ENCODE data around the gene STK38. TPM values are rescaled to one million over a fixed set of nuclear protein-coding genes. Genes with fewer than 3 reads are reported as not detected.
"Not testable (repeated sequence)": the region's sequence is repeated elsewhere in the genome, so short reads cannot be mapped to it uniquely, and the experiment has no call there.

STK38 gene
- total RNA-seq, 1 experiment from 2014 or later, result 27.6 TPM

DNA sequence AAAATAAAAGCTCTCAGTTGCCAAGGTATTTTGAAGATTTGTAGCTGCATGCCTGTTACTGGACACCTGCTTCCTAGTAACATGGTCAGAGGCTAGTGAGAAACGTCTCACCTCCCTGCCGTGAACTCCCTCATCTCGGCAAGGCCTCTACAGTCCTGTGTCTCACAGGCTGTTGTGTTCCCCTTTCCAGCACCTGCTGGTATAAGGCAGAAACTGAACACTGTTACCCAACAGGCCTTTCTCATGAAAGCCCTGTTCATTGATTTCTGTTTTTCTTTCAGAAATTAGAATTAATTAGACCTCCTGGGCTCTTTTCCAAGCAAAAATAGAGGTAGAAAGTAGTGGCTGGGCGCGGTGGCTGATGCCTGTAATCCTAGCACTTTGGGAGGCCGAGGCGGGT is 29.3 kb upstream of the STK38 start:
- Histone ChIP-seq H3K36me3 (no peaks in the 10 kb centered on the region), H3K4me1 (peaks cover 28% of the 10 kb centered on the region), H3K9me3 (replicated peaks) (no peaks in the 10 kb centered on the region), H3K27ac (peak overlapping the region; percentile 86), H3K4me3 (no peak overlapping the region), H3K27me3 (no peaks in the 10 kb centered on the region)
- DNase-seq, result no peak

DNA sequence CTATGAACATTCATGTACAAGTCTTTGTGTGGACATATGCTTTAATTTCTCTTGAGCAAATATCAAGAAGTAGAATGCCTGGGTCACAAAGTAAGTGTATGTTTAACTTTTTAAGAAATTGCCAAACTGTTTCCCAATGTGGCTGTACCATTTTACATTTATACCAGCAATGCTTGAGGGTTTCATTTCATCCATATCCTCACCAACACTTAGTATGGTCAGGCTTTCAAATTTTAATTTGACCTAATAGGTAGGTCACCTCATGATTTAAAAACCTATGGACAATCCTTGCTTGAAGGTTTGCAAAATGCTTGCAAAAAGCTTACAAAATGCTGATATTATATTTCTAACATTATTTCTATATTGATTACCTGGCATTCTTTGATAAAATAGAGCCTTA is 27.4 kb upstream of the STK38 start:
- Histone ChIP-seq H3K4me3 (no peak overlapping the region), H3K36me3 (no peaks in the 10 kb centered on the region), H3K9me3 (replicated peaks) (0 out of 2 replicates have a peak, but pooled peaks cover 3% of the 10 kb centered on the region), H3K27ac (no peak overlapping the region), H3K27me3 (no peaks in the 10 kb centered on the region), H3K4me1 (peaks cover 26% of the 10 kb centered on the region)
- DNase-seq, result no peak

GRCh38 chr6:36572353-36573311 is 25.4 kb upstream of the STK38 start:
- not testable (repeated sequence) for H3K4me1 ChIP-seq; DNase-seq; H3K4me3 ChIP-seq; H3K36me3 ChIP-seq; H3K9me3 ChIP-seq (replicated peaks); H3K27me3 ChIP-seq; H3K27ac ChIP-seq

GRCh38 chr6:36571122-36572043 is 24.1 kb upstream of the STK38 start:
- H3K36me3 ChIP-seq, result no peaks in the 10 kb centered on the region
- H3K4me1 ChIP-seq, result peaks cover under 1% of the 10 kb centered on the region; the same call in 1 of the 2 replicates
- H3K9me3 ChIP-seq (replicated peaks), result 0 out of 2 replicates have a peak, but pooled peaks cover 3% of the 10 kb centered on the region
- no peak overlapping the region for H3K27ac ChIP-seq
- no peaks in the 10 kb centered on the region for H3K27me3 ChIP-seq
- DNase-seq, result no peak
- no peak overlapping the region for H3K4me3 ChIP-seq

DNA sequence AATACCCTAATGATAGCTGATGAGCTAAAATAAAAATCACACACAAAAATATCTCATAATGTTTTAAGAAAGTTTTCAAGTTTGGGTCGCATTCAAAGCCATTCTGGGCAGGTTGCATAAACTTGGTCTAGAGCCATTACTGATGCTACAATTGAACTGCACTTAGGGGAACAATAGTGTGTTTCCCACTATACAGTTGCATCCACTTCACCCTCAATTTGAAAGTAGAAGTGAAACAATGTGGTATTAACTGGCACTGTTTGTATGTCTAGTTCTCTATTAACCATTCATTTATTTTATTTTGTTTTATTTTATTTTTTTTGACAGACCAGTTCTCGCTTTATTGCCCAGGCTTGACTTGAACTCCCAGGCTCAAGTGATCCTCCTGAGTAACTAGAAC is 23.0 kb upstream of the STK38 start:
- DNase-seq, result no peak
- no peak overlapping the region for H3K27ac ChIP-seq
- no peak overlapping the region for H3K4me3 ChIP-seq

DNA sequence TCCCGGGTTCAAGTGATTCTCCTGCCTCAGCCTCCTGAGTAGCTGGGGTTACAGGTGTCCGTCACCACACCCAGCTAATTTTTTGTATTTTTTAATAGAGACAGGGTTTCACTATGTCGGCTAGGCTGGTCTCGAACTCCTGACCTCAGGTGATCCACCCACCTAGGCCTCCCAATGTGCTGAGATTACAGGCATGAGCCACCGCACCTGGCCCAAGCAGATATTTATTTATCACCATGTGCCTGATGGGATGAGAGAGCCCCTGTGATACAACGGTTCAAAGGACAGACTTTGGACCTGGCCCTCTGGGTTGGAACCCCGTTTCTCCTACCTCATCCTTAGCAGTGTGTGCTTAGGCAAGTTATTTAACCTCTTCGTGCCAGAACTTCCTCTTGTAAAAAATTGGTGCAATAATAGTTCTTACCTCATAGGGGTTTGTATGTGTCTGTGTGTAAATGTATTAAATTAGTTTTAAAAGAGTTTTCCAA is 19.2 kb upstream of the STK38 start:
- Histone ChIP-seq H3K4me1 (peaks cover 13% of the 10 kb centered on the region), H3K9me3 (replicated peaks) (0 out of 2 replicates have a peak, but pooled peaks cover 3% of the 10 kb centered on the region), H3K27ac (no peak overlapping the region), H3K36me3 (no peaks in the 10 kb centered on the region), H3K27me3 (no peaks in the 10 kb centered on the region), H3K4me3 (no peak overlapping the region)
- no peak for DNase-seq

More for the DNA sequence above, 23.0 kb upstream of the STK38 start:
- Histone ChIP-seq H3K36me3 (no peaks in the 10 kb centered on the region), H3K27me3 (no peaks in the 10 kb centered on the region), H3K4me1 (no peaks in the 10 kb centered on the region), H3K9me3 (replicated peaks) (0 out of 2 replicates have a peak, but pooled peaks cover 3% of the 10 kb centered on the region)

DNA sequence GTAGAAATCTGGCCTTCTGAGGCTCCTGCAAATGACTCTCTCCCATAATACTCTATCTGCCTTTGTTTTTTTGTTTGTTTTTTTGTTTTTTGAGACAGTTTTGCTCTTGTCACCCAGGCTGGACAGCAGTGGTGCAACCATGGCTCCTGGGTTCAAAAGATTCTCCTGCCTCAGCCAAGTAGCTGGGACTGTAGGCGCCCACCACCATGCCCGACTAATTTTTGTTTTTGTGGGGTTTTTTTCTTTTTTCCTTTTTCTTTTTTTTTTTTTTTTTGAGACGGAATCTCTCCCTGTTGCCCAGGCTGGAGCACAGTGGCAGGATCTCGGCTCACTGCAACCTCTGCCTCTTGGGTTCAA is 16.6 kb upstream of the STK38 start:
- Histone ChIP-seq H3K4me1 (peaks cover 13% of the 10 kb centered on the region), H3K9me3 (replicated peaks) (no peaks in the 10 kb centered on the region), H3K27me3 (no peaks in the 10 kb centered on the region), H3K36me3 (no peaks in the 10 kb centered on the region), H3K27ac (no peak overlapping the region), H3K4me3 (no peak overlapping the region)
- no peak for DNase-seq

GRCh38 chr6:36563237-36563927 is 16.1 kb upstream of the STK38 start:
- Histone ChIP-seq H3K4me3 (no peak overlapping the region), H3K4me1 (peaks cover 13% of the 10 kb centered on the region), H3K27ac (no peak overlapping the region), H3K36me3 (no peaks in the 10 kb centered on the region), H3K27me3 (no peaks in the 10 kb centered on the region), H3K9me3 (replicated peaks) (no peaks in the 10 kb centered on the region)
- DNase-seq, result peak; percentile 54 to 66

GRCh38 chr6:36560822-36561221 is 13.5 kb upstream of the STK38 start:
- H3K27ac ChIP-seq, result no peak overlapping the region
- DNase-seq, result no peak
- H3K36me3 ChIP-seq, result no peaks in the 10 kb centered on the region
- peaks cover 13% of the 10 kb centered on the region for H3K4me1 ChIP-seq
- no peak overlapping the region for H3K4me3 ChIP-seq
- H3K27me3 ChIP-seq, result no peaks in the 10 kb centered on the region
- H3K9me3 ChIP-seq (replicated peaks), result no peaks in the 10 kb centered on the region

DNA sequence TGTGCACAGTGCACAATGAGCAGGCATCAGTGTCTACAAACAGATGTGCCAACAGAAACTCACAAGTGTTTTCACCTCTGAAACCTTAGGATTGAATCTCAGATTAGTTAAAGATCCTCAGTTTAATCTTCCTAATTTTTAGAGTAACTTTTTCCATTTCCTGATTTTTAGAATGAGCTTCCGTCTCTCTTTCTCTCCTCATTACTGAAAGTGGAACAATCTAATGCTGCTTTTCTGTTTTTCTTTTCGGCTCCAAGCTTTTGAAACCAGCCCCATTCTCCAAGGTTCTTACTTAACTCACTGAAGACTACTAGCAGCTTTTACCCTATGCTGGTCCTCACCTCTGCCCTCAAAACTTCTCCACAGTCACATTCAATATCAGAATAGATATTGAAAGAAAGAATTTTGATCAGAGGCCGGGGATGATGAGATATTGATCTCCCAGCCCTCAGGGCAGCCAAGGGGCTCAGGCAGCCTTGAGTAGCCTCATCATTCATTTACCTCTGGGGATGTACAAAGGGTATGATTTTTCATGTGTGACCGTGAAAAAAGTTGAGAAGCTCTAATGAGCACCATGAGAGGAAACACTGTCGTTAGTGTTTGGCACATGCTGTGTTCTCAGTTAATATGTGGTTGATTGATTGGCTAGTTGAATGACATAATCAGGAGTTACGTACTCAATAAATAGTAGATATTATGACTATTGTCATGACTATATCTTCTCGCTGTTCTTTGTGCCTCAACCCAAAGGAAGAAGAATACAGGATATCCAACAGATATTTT is 11.9 kb upstream of the STK38 start:
- H3K27me3 ChIP-seq, result no peaks in the 10 kb centered on the region
- H3K9me3 ChIP-seq (replicated peaks), result no peaks in the 10 kb centered on the region
- DNase-seq, result no peak
- H3K4me1 ChIP-seq, result peaks cover 17% of the 10 kb centered on the region
- H3K4me3 ChIP-seq, result no peak overlapping the region
- H3K27ac ChIP-seq, result no peak overlapping the region
- no peaks in the 10 kb centered on the region for H3K36me3 ChIP-seq

DNA sequence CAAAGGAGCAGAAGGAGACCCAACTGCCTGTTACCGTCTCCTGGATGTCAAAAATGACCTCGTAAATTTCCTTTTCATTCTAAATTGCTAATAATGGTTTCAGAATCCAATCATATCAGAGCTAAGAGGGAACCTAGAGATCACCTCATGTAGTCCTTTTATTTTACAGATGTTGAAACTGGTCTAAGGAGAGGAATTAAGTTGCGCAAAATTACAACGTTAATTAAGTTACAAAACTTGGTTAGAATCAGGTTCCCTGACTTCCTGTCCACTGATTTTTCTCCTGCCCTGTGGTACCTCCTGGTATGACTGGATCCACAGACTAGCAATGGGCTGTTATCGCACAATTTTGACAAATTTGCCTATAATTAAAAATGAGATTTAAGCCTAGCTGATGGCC is 9.0 kb upstream of the STK38 start:
- no peak for DNase-seq
- H3K9me3 ChIP-seq (replicated peaks), result no peaks in the 10 kb centered on the region
- no peaks in the 10 kb centered on the region for H3K27me3 ChIP-seq
- peaks cover 4% of the 10 kb centered on the region; the same call in 1 of the 2 replicates for H3K4me1 ChIP-seq
- no peak overlapping the region for H3K27ac ChIP-seq
- no peaks in the 10 kb centered on the region for H3K36me3 ChIP-seq
- H3K4me3 ChIP-seq, result no peak overlapping the region

GRCh38 chr6:36555750-36556252 is 8.5 kb upstream of the STK38 start:
- DNase-seq, result no peak
- Histone ChIP-seq H3K27ac (no peak overlapping the region), H3K9me3 (replicated peaks) (no peaks in the 10 kb centered on the region)

GRCh38 chr6:36550473-36551000 is 3.3 kb upstream of the STK38 start:
- H3K4me1 ChIP-seq, result peaks cover 4% of the 10 kb centered on the region; the same call in 1 of the 2 replicates
- no peaks in the 10 kb centered on the region for H3K36me3 ChIP-seq
- H3K27ac ChIP-seq, result no peak overlapping the region
- no peak overlapping the region for H3K4me3 ChIP-seq
- H3K27me3 ChIP-seq, result no peaks in the 10 kb centered on the region
- no peaks in the 10 kb centered on the region for H3K9me3 ChIP-seq (replicated peaks)
- no peak for DNase-seq

More at GRCh38 chr6:36555750-36556252, 8.5 kb upstream of the STK38 start:
- peaks cover 4% of the 10 kb centered on the region; the same call in 1 of the 2 replicates for H3K4me1 ChIP-seq
- no peaks in the 10 kb centered on the region for H3K27me3 ChIP-seq
- H3K36me3 ChIP-seq, result no peaks in the 10 kb centered on the region
- no peak overlapping the region for H3K4me3 ChIP-seq

All from SJCRH30 (cell line).